HEK293 (cell line): ENCODE data around the gene FAM136A.

Experiments used
- GLI2 ChIP-seq: fragments of 450-650 bp; formaldehyde crosslinking; IDR thresholded peaks from 2 replicates; pipeline ENCODE4; 2017; ENCODE audit warnings: missing biosample characterization, missing genetic modification characterization, low read depth, borderline replicate concordance
- HOXC10 ChIP-seq: sonication (generic); formaldehyde crosslinking; IDR thresholded peaks from 2 replicates; pipeline ENCODE4 v1.8.1; 2023; ENCODE audit warnings: mild to moderate bottlenecking, missing genetic modification reagents
- INSM2 ChIP-seq: fragments of 450-650 bp; formaldehyde crosslinking; IDR thresholded peaks from 2 replicates; pipeline ENCODE4 v1.5.1; 2016; ENCODE audit warnings: missing biosample characterization, missing genetic modification characterization
- KLF9 ChIP-seq: fragments of 450-650 bp; formaldehyde crosslinking; IDR thresholded peaks from 2 replicates; pipeline ENCODE4 v1.5.1; 2016; ENCODE audit warnings: missing biosample characterization, missing genetic modification characterization, low read depth
- MYNN ChIP-seq: fragments of 450-650 bp; formaldehyde crosslinking; IDR thresholded peaks from 2 replicates; pipeline ENCODE4 v1.5.1; 2016; ENCODE audit warnings: missing biosample characterization, missing genetic modification characterization, borderline replicate concordance
- PRDM2 ChIP-seq: fragments of 450-650 bp; formaldehyde crosslinking; IDR thresholded peaks from 2 replicates; pipeline ENCODE4 v1.5.1; 2016; ENCODE audit warnings: missing biosample characterization, missing genetic modification characterization, borderline replicate concordance
- WT1 ChIP-seq: fragments of 450-650 bp; formaldehyde crosslinking; IDR thresholded peaks from 2 replicates; pipeline ENCODE4 v1.5.1; 2016; ENCODE audit warnings: missing biosample characterization, missing genetic modification characterization
- YY1 ChIP-seq: fragments of 450-650 bp; formaldehyde crosslinking; IDR thresholded peaks from 2 replicates; pipeline ENCODE4 v1.5.1; 2018; ENCODE audit warnings: missing biosample characterization, missing genetic modification characterization
- ZIC2 ChIP-seq: fragments of 450-650 bp; formaldehyde crosslinking; IDR thresholded peaks from 2 replicates; pipeline ENCODE4 v1.5.1; 2016; ENCODE audit warnings: missing biosample characterization, missing genetic modification characterization
- ZNF394 ChIP-seq: fragments of 450-650 bp; formaldehyde crosslinking; IDR thresholded peaks from 2 replicates; pipeline ENCODE4 v1.5.1; 2016; ENCODE audit warnings: missing biosample characterization, missing genetic modification characterization, mild to moderate bottlenecking, moderate library complexity, borderline replicate concordance
- ZNF404 ChIP-seq: fragments of 450-650 bp; formaldehyde crosslinking; IDR thresholded peaks from 2 replicates; pipeline ENCODE4 v1.5.1; 2017; ENCODE audit warnings: missing biosample characterization, missing genetic modification characterization
- ZNF423 ChIP-seq: fragments of 450-650 bp; formaldehyde crosslinking; IDR thresholded peaks from 2 replicates; pipeline ENCODE4 v1.5.1; 2016; ENCODE audit warnings: missing biosample characterization, missing genetic modification characterization
- ZNF48 ChIP-seq: fragments of 450-650 bp; formaldehyde crosslinking; IDR thresholded peaks from 2 replicates; pipeline ENCODE4 v1.5.1; 2016; ENCODE audit warnings: missing biosample characterization, missing genetic modification characterization
- ZNF548 ChIP-seq: fragments of 450-650 bp; formaldehyde crosslinking; IDR thresholded peaks from 2 replicates; pipeline ENCODE4 v1.5.1; 2016; ENCODE audit warnings: missing biosample characterization, missing genetic modification characterization
- ZNF707 ChIP-seq: fragments of 450-650 bp; formaldehyde crosslinking; IDR thresholded peaks from 2 replicates; pipeline ENCODE4 v1.5.1; 2016; ENCODE audit warnings: missing biosample characterization, missing genetic modification characterization
- TF ChIP-seq, protein P1 (sequence below): fragments of 450-650 bp; formaldehyde crosslinking; IDR thresholded peaks from 2 replicates; pipeline ENCODE4 v1.5.1; 2016; ENCODE audit warnings: missing biosample characterization, missing genetic modification characterization, low read depth
- TF ChIP-seq, protein P2 (sequence below): fragments of 450-650 bp; formaldehyde crosslinking; IDR thresholded peaks from 2 replicates; pipeline ENCODE4 v1.5.1; 2016; ENCODE audit warnings: missing biosample characterization, missing genetic modification characterization
- TF ChIP-seq, protein P3 (sequence below): fragments of 450-650 bp; formaldehyde crosslinking; IDR thresholded peaks from 2 replicates; pipeline ENCODE4 v1.5.1; 2016; ENCODE audit warnings: missing biosample characterization, missing genetic modification characterization
- TF ChIP-seq, protein P4 (sequence below): fragments of 450-650 bp; formaldehyde crosslinking; IDR thresholded peaks from 2 replicates; pipeline ENCODE4 v1.5.1; 2016; ENCODE audit warnings: missing biosample characterization, missing genetic modification characterization

The FAM136A gene

GRCh38 chr2:70301344-70302194, at the start of gene FAM136A (continued):
- no peak for TF ChIP-seq HOXC10 (CRISPR knock-in tag)
- TF ChIP-seq, protein P1, sequence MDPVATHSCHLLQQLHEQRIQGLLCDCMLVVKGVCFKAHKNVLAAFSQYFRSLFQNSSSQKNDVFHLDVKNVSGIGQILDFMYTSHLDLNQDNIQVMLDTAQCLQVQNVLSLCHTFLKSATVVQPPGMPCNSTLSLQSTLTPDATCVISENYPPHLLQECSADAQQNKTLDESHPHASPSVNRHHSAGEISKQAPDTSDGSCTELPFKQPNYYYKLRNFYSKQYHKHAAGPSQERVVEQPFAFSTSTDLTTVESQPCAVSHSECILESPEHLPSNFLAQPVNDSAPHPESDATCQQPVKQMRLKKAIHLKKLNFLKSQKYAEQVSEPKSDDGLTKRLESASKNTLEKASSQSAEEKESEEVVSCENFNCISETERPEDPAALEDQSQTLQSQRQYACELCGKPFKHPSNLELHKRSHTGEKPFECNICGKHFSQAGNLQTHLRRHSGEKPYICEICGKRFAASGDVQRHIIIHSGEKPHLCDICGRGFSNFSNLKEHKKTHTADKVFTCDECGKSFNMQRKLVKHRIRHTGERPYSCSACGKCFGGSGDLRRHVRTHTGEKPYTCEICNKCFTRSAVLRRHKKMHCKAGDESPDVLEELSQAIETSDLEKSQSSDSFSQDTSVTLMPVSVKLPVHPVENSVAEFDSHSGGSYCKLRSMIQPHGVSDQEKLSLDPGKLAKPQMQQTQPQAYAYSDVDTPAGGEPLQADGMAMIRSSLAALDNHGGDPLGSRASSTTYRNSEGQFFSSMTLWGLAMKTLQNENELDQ (tag by site-specific recombination) = no peak
- TF ChIP-seq INSM2 = no peak
- no peak for TF ChIP-seq ZNF707 (tag by site-specific recombination)
- TF ChIP-seq YY1 (tag by site-specific recombination) = peak; percentile 67; the same call in 1 of the 2 replicates
- 0 out of 2 replicates have a peak, but pooled peaks have one; percentile 7 for TF ChIP-seq ZIC2
- TF ChIP-seq ZNF394 (tag by site-specific recombination) = no peak
- TF ChIP-seq MYNN (tag by site-specific recombination) = no peak
- no peak for TF ChIP-seq ZNF404 (tag by site-specific recombination)
- TF ChIP-seq, protein P2, sequence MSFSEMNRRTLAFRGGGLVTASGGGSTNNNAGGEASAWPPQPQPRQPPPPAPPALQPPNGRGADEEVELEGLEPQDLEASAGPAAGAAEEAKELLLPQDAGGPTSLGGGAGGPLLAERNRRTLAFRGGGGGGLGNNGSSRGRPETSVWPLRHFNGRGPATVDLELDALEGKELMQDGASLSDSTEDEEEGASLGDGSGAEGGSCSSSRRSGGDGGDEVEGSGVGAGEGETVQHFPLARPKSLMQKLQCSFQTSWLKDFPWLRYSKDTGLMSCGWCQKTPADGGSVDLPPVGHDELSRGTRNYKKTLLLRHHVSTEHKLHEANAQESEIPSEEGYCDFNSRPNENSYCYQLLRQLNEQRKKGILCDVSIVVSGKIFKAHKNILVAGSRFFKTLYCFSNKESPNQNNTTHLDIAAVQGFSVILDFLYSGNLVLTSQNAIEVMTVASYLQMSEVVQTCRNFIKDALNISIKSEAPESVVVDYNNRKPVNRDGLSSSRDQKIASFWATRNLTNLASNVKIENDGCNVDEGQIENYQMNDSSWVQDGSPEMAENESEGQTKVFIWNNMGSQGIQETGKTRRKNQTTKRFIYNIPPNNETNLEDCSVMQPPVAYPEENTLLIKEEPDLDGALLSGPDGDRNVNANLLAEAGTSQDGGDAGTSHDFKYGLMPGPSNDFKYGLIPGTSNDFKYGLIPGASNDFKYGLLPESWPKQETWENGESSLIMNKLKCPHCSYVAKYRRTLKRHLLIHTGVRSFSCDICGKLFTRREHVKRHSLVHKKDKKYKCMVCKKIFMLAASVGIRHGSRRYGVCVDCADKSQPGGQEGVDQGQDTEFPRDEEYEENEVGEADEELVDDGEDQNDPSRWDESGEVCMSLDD (tag by site-specific recombination) = no peak; the same call in 1 of the 2 replicates
- no peak; the same call in 1 of the 2 replicates for TF ChIP-seq WT1 (tag by site-specific recombination)
- no peak for TF ChIP-seq ZNF423 (tag by site-specific recombination)
- TF ChIP-seq KLF9 (tag by site-specific recombination) = peak; percentile 93
- no peak for TF ChIP-seq ZNF48 (tag by site-specific recombination)
- TF ChIP-seq, protein P3, sequence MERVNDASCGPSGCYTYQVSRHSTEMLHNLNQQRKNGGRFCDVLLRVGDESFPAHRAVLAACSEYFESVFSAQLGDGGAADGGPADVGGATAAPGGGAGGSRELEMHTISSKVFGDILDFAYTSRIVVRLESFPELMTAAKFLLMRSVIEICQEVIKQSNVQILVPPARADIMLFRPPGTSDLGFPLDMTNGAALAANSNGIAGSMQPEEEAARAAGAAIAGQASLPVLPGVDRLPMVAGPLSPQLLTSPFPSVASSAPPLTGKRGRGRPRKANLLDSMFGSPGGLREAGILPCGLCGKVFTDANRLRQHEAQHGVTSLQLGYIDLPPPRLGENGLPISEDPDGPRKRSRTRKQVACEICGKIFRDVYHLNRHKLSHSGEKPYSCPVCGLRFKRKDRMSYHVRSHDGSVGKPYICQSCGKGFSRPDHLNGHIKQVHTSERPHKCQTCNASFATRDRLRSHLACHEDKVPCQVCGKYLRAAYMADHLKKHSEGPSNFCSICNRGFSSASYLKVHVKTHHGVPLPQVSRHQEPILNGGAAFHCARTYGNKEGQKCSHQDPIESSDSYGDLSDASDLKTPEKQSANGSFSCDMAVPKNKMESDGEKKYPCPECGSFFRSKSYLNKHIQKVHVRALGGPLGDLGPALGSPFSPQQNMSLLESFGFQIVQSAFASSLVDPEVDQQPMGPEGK (tag by site-specific recombination) = peak; percentile 42
- TF ChIP-seq, protein P4, sequence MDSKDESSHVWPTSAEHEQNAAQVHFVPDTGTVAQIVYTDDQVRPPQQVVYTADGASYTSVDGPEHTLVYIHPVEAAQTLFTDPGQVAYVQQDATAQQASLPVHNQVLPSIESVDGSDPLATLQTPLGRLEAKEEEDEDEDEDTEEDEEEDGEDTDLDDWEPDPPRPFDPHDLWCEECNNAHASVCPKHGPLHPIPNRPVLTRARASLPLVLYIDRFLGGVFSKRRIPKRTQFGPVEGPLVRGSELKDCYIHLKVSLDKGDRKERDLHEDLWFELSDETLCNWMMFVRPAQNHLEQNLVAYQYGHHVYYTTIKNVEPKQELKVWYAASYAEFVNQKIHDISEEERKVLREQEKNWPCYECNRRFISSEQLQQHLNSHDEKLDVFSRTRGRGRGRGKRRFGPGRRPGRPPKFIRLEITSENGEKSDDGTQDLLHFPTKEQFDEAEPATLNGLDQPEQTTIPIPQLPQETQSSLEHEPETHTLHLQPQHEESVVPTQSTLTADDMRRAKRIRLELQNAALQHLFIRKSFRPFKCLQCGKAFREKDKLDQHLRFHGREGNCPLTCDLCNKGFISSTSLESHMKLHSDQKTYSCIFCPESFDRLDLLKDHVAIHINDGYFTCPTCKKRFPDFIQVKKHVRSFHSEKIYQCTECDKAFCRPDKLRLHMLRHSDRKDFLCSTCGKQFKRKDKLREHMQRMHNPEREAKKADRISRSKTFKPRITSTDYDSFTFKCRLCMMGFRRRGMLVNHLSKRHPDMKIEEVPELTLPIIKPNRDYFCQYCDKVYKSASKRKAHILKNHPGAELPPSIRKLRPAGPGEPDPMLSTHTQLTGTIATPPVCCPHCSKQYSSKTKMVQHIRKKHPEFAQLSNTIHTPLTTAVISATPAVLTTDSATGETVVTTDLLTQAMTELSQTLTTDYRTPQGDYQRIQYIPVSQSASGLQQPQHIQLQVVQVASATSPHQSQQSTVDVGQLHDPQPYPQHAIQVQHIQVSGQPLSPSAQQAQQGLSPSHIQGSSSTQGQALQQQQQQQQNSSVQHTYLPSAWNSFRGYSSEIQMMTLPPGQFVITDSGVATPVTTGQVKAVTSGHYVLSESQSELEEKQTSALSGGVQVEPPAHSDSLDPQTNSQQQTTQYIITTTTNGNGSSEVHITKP (tag by site-specific recombination) = no peak; the same call in none of the 2 replicates
- 0 out of 2 replicates have a peak, but pooled peaks have one; percentile 21 for TF ChIP-seq PRDM2 (tag by site-specific recombination)
- TF ChIP-seq ZNF548 (tag by site-specific recombination) = no peak
- TF ChIP-seq GLI2 (tag by site-specific recombination) = no peak
